Measurements from ENCODE around the gene OVCH2. TPM values are rescaled to one million over a fixed set of nuclear protein-coding genes. Genes with fewer than 3 reads are reported as not detected.

Gene OVCH2
- total RNA-seq, 2 experiments from 2014 or later: not detected

GRCh38 chr11:7692426-7692825, 13.9 kb downstream of the OVCH2 start:
- ATAC-seq (ENCODE audit: poor library complexity): no peak
- H3K27me3 ChIP-seq (ENCODE audit: control insufficient read depth in 1 of 2, insufficient read depth in 2 of 2, low read length in 2 of 2): peaks cover 14 to 38% of the 10 kb centered on the region in 2 experiments
- H3K36me3 ChIP-seq (ENCODE audit: insufficient read depth, low read length): no peaks in the 10 kb centered on the region
- Mint-ChIP-seq H3K4me1 (ENCODE audit: low read depth) (no peaks in the 10 kb centered on the region), H3K9me3 (no peaks in the 10 kb centered on the region), H3K36me3 (ENCODE audit: low read depth) (no peaks in the 10 kb centered on the region), H3K4me3 (no peak overlapping the region), H3K27ac (no peak overlapping the region), H3K27me3 (peaks cover 59% of the 10 kb centered on the region)
- H3K9me3 ChIP-seq (ENCODE audit: control insufficient read depth in 1 of 2, insufficient read depth in 1 of 2, low read length in 2 of 2): no peaks in the 10 kb centered on the region
- no peak for DNase-seq
- ChIA-PET CTCF (no interaction called here), POLR2A (interaction anchor here (0.6 kb wide), 1 partner anchor 15 kb away, joined by 3 read pairs; no protein-coding TSS in a partner anchor)
- no peaks in the 10 kb centered on the region for H3K4me1 ChIP-seq (ENCODE audit: insufficient read depth, low read length)
- intact Hi-C loops (cut with DNase I, micrococcal nuclease): loop anchor here (2.0 to 10.0 kb wide), 4 partner anchors 180 to 880 kb away; partner anchors contain the start of genes EIF3F (in 1 of the 2) and PPFIBP2 (in 1 of the 2)
- no peak overlapping the region for H3K27ac ChIP-seq (ENCODE audit: low read depth in 1 of 2, low read length in 2 of 2)
- no peak overlapping the region for H3K4me3 ChIP-seq (ENCODE audit: low read length)
- TF ChIP-seq, protein P1, sequence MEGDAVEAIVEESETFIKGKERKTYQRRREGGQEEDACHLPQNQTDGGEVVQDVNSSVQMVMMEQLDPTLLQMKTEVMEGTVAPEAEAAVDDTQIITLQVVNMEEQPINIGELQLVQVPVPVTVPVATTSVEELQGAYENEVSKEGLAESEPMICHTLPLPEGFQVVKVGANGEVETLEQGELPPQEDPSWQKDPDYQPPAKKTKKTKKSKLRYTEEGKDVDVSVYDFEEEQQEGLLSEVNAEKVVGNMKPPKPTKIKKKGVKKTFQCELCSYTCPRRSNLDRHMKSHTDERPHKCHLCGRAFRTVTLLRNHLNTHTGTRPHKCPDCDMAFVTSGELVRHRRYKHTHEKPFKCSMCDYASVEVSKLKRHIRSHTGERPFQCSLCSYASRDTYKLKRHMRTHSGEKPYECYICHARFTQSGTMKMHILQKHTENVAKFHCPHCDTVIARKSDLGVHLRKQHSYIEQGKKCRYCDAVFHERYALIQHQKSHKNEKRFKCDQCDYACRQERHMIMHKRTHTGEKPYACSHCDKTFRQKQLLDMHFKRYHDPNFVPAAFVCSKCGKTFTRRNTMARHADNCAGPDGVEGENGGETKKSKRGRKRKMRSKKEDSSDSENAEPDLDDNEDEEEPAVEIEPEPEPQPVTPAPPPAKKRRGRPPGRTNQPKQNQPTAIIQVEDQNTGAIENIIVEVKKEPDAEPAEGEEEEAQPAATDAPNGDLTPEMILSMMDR (IDR thresholded peaks at IDR 0.05): no peak

DNA sequence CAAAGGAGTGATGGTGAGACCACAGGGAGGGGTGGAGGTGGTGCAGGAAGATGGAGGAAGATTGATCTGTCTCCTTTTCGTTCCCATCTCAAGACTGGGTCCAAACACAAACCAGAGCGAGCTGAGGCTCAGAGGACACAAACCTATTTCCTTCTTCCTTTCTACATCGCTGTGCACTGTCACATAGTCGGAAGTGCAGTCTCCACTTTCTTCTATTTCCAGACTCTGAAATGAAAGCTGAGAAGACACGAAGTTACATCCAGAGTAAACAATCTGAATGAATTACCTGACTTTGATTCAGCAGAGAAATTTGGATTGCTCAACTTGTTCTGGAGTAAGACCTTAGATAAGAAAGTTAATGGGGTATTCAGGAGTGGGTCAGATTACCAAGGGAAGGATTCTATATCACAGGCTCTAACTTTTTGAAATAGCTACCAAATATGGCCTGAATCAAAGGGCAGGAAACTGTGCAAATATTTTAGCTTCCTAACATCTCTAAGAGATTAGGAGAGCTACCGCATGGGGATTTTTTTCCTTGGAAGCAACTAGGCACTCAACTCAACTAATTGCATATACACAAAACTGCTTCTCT, 14.4 kb downstream of the OVCH2 start:
- no peak overlapping the region for H3K4me3 ChIP-seq (ENCODE audit: low read length)
- peaks cover 14 to 38% of the 10 kb centered on the region in 2 experiments for H3K27me3 ChIP-seq (ENCODE audit: control insufficient read depth in 1 of 2, insufficient read depth in 2 of 2, low read length in 2 of 2)
- H3K4me1 ChIP-seq (ENCODE audit: insufficient read depth, low read length): no peaks in the 10 kb centered on the region
- peaks cover 59% of the 10 kb centered on the region for H3K27me3 Mint-ChIP-seq
- ATAC-seq (ENCODE audit: poor library complexity): no peak
- ChIA-PET POLR2A (no interaction called here), CTCF (no interaction called here)
- no peaks in the 10 kb centered on the region for H3K9me3 ChIP-seq (ENCODE audit: control insufficient read depth in 1 of 2, insufficient read depth in 1 of 2, low read length in 2 of 2)
- H3K36me3 Mint-ChIP-seq (ENCODE audit: low read depth): no peaks in the 10 kb centered on the region
- H3K4me1 Mint-ChIP-seq (ENCODE audit: low read depth): no peaks in the 10 kb centered on the region
- DNase-seq: no peak
- no peaks in the 10 kb centered on the region for H3K36me3 ChIP-seq (ENCODE audit: insufficient read depth, low read length)
- TF ChIP-seq, protein P1 (IDR thresholded peaks at IDR 0.05): no peak
- no peak overlapping the region for H3K4me3 Mint-ChIP-seq
- no peak overlapping the region for H3K27ac ChIP-seq (ENCODE audit: low read depth in 1 of 2, low read length in 2 of 2)
- intact Hi-C loops (cut with DNase I, micrococcal nuclease): loop anchor here (2.0 to 10.0 kb wide), 4 partner anchors 179 to 880 kb away; partner anchors contain the start of genes EIF3F (in 1 of the 2) and PPFIBP2 (in 1 of the 2)
- no peaks in the 10 kb centered on the region for H3K9me3 Mint-ChIP-seq
- no peak overlapping the region for H3K27ac Mint-ChIP-seq

DNA sequence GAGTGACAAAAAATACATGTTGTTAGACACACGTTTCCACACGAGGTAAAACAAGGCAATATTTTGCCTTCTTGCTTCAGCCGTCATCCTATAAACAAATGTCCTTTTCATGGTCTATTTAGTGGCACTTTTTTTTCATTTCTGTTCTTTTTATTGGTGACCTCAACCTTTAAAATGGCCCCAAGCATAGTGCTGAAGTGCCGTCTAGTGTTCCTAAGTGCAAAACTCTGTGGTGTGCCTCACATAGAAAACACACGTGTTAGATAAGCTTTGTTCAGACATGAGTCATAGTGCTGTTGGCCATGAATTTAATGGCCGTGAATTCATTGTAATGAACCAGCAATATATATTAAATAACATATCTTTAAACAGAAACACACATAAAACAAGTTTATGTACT, 15.6 kb downstream of the OVCH2 start:
- no peaks in the 10 kb centered on the region for H3K36me3 Mint-ChIP-seq (ENCODE audit: low read depth)
- H3K4me1 Mint-ChIP-seq (ENCODE audit: low read depth): no peaks in the 10 kb centered on the region
- Histone ChIP-seq H3K27me3 (ENCODE audit: control insufficient read depth in 1 of 2, insufficient read depth in 2 of 2, low read length in 2 of 2) (peaks cover 14 to 40% of the 10 kb centered on the region in 2 experiments), H3K4me1 (ENCODE audit: insufficient read depth, low read length) (no peaks in the 10 kb centered on the region), H3K27ac (ENCODE audit: low read depth in 1 of 2, low read length in 2 of 2) (no peak overlapping the region), H3K4me3 (ENCODE audit: low read length) (no peak overlapping the region), H3K9me3 (ENCODE audit: control insufficient read depth in 1 of 2, insufficient read depth in 1 of 2, low read length in 2 of 2) (no peaks in the 10 kb centered on the region), H3K36me3 (ENCODE audit: insufficient read depth, low read length) (no peaks in the 10 kb centered on the region)
- ATAC-seq (ENCODE audit: poor library complexity): no peak
- ChIA-PET POLR2A (no interaction called here), CTCF (no interaction called here)
- TF ChIP-seq, protein P1 (IDR thresholded peaks at IDR 0.05): no peak
- no peaks in the 10 kb centered on the region for H3K9me3 Mint-ChIP-seq
- intact Hi-C loops (cut with DNase I, micrococcal nuclease): loop anchor here (5.0 to 10.0 kb wide), 2 partner anchors 294 to 878 kb away; partner anchors contain the start of gene EIF3F (in 1 of the 2)
- H3K27ac Mint-ChIP-seq: no peak overlapping the region
- peaks cover 59% of the 10 kb centered on the region for H3K27me3 Mint-ChIP-seq
- H3K4me3 Mint-ChIP-seq: no peak overlapping the region
- no peak for DNase-seq
